Cardiac muscle cell (in vitro differentiated cells and primary cell): ENCODE measurements around the gene TGFB1. TPM values are rescaled to one million over a fixed set of nuclear protein-coding genes. Genes with fewer than 3 reads are reported as not detected.

Experiments used
- DNase-seq, 2 donors: peaks; one replicate each; pipeline versions ENCODE4 v3.0.0 to v3.0.0-alpha.2; 2010 to 2017; ENCODE audit warnings: low read depth in 1 of 2, low spot score in 1 of 2
- H3K27ac ChIP-seq: fragments of 200-600 bp; sonication (generic); 2 replicates; pipeline ENCODE4 v1.5.1; 2016
- H3K27me3 ChIP-seq: fragments of 200-600 bp; sonication (generic); 2 replicates; pipeline ENCODE4 v1.6.0; 2016; ENCODE audit warnings: control low read depth
- H3K36me3 ChIP-seq: fragments of 200-600 bp; sonication (generic); 2 replicates; pipeline ENCODE4 v1.5.1; 2016; ENCODE audit warnings: control low read depth
- H3K4me1 ChIP-seq: fragments of 200-600 bp; sonication (generic); 2 replicates; pipeline ENCODE4 v1.8.1; 2017; ENCODE audit warnings: low read depth, mild to moderate bottlenecking, mixed run types
- H3K4me3 ChIP-seq: fragments of 200-600 bp; sonication (generic); 2 replicates; pipeline ENCODE4 v1.5.1; 2016; ENCODE audit warnings: mild to moderate bottlenecking
- H3K9me3 ChIP-seq: fragments of 200-600 bp; sonication (generic); 2 replicates; pipeline ENCODE4 v1.5.1; 2017; ENCODE audit warnings: low read depth, mild to moderate bottlenecking, control low read depth
- polyA plus RNA-seq: library from polyadenylated mRNA; unstranded; fragments of >200 nt; fragmentation: Nextera tagmentation; extraction: Ambion mirVana; gene quantifications from 2 replicates; pipeline ENCODE4 v1.2.1, GENCODE V29; 2016
- total RNA-seq: library from RNA; depleted of rRNA; stranded (reverse); fragments of >200 nt; gene quantifications from 2 replicates; pipeline ENCODE4 v1.2.3, GENCODE V29; 2016
- TF ChIP-seq, protein P1 (sequence below): IDR thresholded peaks from 2 replicates; pipeline ENCODE4 v1.5.1; 2012; ENCODE audit warnings: low read depth, mild to moderate bottlenecking, low read length

TGFB1 gene
- total and polyA plus RNA-seq, 2 experiments from 2014 or later: 32.6 to 34.8 TPM

GRCh38 chr19:41398598-41398997 lies 44.9 kb upstream of the TGFB1 start:
- H3K4me1 ChIP-seq: peaks cover 5% of the 10 kb centered on the region
- no peaks in the 10 kb centered on the region for H3K9me3 ChIP-seq
- TF ChIP-seq, protein P1, sequence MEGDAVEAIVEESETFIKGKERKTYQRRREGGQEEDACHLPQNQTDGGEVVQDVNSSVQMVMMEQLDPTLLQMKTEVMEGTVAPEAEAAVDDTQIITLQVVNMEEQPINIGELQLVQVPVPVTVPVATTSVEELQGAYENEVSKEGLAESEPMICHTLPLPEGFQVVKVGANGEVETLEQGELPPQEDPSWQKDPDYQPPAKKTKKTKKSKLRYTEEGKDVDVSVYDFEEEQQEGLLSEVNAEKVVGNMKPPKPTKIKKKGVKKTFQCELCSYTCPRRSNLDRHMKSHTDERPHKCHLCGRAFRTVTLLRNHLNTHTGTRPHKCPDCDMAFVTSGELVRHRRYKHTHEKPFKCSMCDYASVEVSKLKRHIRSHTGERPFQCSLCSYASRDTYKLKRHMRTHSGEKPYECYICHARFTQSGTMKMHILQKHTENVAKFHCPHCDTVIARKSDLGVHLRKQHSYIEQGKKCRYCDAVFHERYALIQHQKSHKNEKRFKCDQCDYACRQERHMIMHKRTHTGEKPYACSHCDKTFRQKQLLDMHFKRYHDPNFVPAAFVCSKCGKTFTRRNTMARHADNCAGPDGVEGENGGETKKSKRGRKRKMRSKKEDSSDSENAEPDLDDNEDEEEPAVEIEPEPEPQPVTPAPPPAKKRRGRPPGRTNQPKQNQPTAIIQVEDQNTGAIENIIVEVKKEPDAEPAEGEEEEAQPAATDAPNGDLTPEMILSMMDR: no peak
- DNase-seq: no peak
- H3K27me3 ChIP-seq: no peaks in the 10 kb centered on the region
- H3K4me3 ChIP-seq: peak overlapping the region; percentile 98
- no peaks in the 10 kb centered on the region for H3K36me3 ChIP-seq
- peak overlapping the region; percentile 98 for H3K27ac ChIP-seq

DNA sequence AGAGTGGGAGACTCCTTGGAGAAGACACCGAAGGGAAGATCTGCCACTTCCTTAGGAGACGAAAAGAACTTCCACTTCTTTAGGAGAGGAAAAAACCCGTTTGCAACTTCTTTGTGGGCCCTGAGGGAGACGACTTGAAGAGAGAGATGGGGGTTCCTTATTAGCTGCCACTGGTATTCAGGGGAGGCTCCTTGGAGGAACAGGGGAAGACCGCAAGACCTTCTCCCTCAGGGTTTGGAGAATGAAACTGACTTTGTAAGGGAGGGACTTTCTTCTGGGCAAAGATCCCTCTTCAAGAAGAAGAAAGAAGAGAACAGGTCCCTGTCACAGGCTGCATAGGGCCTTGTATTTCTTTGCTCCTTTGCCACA lies 44.3 kb upstream of the TGFB1 start:
- peak overlapping the region; percentile 98 for H3K27ac ChIP-seq
- no peaks in the 10 kb centered on the region for H3K27me3 ChIP-seq
- peak overlapping the region; percentile 98 for H3K4me3 ChIP-seq
- no peaks in the 10 kb centered on the region for H3K36me3 ChIP-seq
- TF ChIP-seq, protein P1: no peak
- peaks cover 5% of the 10 kb centered on the region for H3K4me1 ChIP-seq
- no peaks in the 10 kb centered on the region for H3K9me3 ChIP-seq
- no peak for DNase-seq

DNA sequence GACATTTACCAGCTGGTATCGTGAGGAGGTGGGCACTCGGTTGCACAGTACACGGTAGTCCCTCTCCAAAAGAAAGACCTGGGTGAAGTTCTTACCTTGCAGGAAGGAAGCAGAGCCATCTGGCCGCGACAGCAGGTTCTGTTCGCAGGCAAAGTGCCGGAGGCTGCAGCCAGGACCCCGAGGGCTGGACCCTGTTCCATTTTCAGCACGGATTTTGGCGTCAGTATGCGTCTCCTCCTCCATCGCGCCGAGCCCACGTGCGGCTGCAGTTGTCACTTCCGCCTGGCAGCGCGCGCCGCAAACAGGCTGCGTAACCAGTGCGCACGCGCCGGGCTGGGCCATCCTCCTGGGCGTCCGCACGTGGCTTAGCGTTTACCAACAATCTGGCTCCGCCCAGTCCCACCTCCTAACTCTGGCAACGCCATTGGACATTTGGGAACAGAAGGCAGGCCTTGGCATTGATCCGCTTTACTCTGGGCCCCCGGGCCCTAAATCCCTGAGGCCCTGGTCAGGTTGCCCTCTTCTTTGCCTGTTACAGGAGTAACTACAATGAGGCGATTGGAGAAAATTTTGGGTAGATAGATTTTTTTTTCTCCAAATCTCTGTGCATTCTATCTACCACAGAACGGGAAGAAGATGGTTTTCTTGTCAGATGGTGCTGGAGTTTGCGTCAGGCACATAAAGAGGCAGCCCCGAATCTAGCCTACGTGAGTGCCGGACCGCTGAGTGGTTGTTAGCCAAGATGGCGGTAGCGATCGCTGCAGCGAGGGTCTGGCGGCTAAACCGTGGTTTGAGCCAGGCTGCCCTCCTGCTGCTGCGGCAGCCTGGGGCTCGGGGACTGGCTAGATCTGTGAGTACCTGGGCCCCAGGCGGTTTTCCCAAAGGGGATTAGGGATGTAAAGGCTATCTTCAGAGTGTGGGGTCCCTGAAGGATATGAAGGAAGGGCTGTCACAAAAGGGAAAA lies 43.6 kb upstream of the TGFB1 start, which contains the start of the genes BCKDHA and EXOSC5:
Gene BCKDHA, plus strand, starts transcription at position 733 of the 964 bp plus-strand sequence. Its CDS starts 10 bp downstream, at position 743.
Gene EXOSC5, minus strand, starts transcription at position 274 of the 964 bp plus-strand sequence. Its CDS starts 31 bp downstream, at position 243.
- Histone ChIP-seq H3K27me3 (no peaks in the 10 kb centered on the region), H3K4me1 (peaks cover 5% of the 10 kb centered on the region), H3K9me3 (no peaks in the 10 kb centered on the region), H3K27ac (peak within 1 kb of the TSS; percentile 98), H3K4me3 (peak within 1 kb of the TSS; percentile 98), H3K36me3 (no peaks in the 10 kb centered on the region)
- TF ChIP-seq, protein P1: no peak
- DNase-seq: peak; percentile 100

GRCh38 chr19:41395355-41395754 lies 41.6 kb upstream of the TGFB1 start:
- Histone ChIP-seq H3K27ac (no peak overlapping the region), H3K9me3 (no peaks in the 10 kb centered on the region), H3K4me3 (no peak overlapping the region), H3K36me3 (no peaks in the 10 kb centered on the region), H3K4me1 (peaks cover 5% of the 10 kb centered on the region), H3K27me3 (no peaks in the 10 kb centered on the region)
- TF ChIP-seq, protein P1: no peak
- no peak for DNase-seq

- TF ChIP-seq, protein P1: no peak
- H3K36me3 ChIP-seq: peaks cover 3% of the 10 kb centered on the region
- no peak for DNase-seq
These were observed 39.1 kb upstream of the TGFB1 start for GRCh38 chr19:41392775-41393174.

More at GRCh38 chr19:41392775-41393174, 39.1 kb upstream of the TGFB1 start:
- H3K4me3 ChIP-seq: no peak overlapping the region
- H3K9me3 ChIP-seq: no peaks in the 10 kb centered on the region
- no peaks in the 10 kb centered on the region for H3K27me3 ChIP-seq
- no peaks in the 10 kb centered on the region for H3K4me1 ChIP-seq
- H3K27ac ChIP-seq: peak overlapping the region; percentile 69
